Stimulated activated CD4-positive, alpha-beta T cell treated with anti-CD3 and anti-CD28 coated beads, Interleukin-12 subunit alpha, Interleukin-12 subunit beta, amount 100 ng/mL, for 24 hours (primary cell): ENCODE measurements around the gene PPM1F.

ENCODE experiments used
- DNase-seq, 2 experiments: peaks; one replicate each; pipeline ENCODE4 v3.0.0-alpha.2; 2020; ENCODE audit warnings: low read depth in 2 of 2

PPM1F gene

DNA sequence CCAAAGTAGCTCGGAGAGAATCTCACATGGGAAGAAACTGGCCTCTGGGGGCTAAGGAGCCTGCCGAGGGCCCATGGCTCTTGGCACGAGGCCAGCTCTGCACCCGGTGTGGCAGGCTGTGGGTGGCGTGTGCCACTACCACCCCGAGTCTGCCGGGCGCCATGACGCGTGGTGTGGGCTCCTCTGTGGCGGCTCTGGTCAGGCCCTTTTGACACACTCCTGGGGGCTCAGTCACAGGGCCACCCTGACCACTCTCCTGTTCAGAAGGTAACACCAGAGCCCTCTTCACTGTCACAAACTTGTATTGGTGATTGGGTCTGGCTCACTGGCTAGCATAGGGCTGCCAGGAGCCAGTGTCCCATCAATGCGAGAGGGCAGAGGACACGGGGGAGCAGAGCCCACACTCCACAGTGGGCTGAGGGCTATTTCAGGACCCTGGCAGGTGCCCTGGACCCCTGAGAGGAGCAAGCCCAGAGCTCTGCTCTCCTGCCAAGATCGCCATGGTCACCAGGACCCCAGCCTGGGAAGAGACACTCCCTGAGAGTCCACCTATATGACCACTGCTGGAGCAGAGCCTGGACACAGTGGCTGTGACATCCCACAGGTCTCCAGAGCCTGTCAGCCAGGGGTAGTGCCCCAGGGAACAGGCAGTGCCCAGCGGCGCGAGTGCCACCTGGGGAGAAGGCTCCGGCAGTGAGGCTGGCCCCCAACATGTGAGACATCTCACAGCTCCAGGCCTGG, 8.6 kb upstream of the PPM1F start:
- DNase-seq: no peak

- no peak for DNase-seq
These were observed 7.8 kb upstream of the PPM1F start for GRCh38 chr22:21960200-21961126.

- no peak for DNase-seq
These were observed 6.8 kb upstream of the PPM1F start for GRCh38 chr22:21959274-21960074.

DNA sequence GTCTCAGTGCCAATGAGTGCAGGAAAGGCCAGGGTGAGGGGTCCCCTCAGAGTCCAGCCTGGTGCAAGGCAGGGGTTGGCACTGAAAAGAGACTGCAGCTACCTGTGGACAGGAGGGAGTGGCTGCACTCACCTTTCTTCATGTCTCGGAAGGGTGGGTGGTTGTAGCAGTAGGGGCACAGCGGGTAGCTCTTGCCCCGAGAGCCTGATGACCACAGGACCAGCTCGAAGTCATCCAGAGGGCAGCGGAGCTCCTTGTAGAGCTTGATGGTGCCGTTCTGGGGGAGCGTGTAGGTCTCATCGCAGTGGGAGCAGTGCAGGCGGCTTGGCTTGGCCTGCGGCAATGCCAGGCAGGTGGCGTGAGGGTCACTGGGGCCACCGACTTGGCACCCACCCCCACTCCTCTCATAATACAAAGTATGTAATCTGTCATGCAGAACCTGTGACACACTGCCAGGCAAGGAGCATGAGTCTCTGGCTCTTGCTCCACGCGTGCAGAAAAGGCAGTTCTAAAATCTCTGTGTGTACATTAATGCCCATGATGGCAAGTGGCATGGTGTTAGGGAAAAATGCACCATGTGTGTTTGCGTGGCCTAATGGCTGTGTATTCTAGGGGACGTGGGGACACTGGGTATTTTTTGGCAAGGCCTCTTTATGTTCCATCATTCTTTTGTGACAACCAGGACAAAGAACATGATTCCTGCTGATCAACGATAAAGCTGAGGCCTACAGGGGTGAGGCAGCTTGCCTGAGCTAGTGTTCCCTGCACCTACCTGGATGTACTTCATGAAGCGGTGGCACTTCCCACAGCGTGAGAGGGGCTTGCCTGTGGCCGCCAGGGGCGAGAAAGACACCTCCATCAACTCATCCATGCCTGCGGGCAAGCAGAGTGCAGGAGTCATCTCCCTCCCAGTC, 6.0 kb upstream of the PPM1F start:
- DNase-seq: no peak

DNA sequence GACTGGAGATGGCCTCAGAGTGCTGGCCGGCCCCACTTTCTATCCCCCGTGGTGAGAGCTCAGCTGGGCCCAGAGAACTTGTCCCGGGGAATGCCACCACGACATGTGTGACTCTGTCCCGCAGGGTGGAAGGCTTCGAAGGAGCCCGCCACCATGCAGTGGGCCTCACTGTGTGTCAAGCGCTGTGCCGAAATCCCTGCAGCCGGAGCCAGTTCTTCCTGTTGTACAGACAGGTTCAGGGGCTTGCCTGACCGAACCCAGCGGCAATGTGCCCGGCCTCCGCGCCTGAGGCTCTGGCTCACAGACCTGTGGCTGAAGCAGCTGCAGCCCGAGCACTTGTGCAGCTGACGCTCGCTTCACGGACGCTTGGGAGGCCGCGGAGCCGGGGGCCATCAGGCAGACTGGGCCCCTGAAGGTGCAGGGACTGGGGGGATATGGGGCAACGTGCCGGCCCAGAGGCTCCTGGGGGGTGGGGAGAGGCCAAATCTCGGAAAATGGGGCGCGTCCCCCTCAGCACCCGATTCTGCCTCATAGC, 650 bp downstream of the PPM1F start:
- peak in 1 of 2 experiments; percentile 13 for DNase-seq

DNA sequence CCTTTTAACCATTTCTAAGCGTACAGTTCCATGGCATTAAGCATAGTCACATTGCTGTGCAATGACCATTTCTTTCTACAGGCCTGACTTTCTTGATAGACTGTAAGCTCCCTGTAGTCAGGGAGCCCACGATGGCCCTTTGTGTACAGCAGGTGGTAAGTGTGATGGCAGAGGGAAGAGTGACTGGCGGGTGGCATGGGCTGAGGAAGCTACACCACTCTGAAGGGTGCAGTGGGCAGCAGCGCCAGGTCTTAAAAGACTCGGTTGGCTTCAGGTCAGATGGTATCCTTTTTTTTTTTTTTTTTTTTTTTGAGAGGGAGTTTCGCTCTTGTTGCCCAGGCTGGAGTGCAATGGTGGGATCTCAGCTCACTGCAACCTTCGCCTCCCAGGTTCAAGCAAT, 1.6 kb downstream of the PPM1F start:
- no peak for DNase-seq

GRCh38 chr22:21949948-21950347, 2.7 kb downstream of the PPM1F start:
- DNase-seq: no peak

- DNase-seq: no peak
These were observed 3.1 kb downstream of the PPM1F start for GRCh38 chr22:21949569-21949918.

DNA sequence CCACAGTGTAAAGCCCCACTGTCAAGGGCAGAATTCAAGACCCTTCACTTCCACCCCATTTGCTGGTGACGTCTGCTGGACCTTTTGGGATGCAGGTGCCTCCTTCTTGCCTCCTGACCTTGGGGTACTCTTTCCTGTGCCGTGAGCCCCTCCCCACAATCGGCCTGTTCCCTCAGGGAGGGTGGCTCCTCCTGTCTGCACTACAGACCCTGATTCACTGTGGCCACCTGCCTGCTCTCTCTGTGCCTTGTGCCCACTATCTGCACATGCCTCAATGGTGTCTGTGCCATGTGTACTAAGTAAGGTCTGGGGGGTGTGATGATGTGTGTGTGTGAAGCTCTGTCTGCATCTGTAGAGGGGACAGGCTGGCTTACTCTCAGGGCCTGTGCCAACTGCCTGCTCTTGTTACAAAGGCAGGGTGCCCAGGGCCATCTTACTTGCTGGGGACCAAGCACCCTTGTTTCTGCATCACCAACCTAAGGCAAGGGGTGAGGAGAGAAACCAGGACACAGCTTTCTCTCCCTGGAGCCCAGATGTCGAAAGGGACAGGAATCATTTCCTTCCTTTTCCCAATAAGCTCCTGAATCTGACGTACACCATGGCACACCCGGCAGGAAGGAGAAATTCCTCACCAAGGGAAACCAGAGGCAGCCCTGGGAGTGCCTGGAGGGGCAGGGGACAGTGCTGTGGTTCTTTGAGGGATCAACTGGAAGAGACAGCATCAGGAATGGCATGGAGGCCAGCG, 3.7 kb downstream of the PPM1F start:
- no peak for DNase-seq

GRCh38 chr22:21948390-21948789, 4.3 kb downstream of the PPM1F start:
- no peak for DNase-seq

- DNase-seq: no peak
These were observed 5.3 kb downstream of the PPM1F start for GRCh38 chr22:21947040-21948014.

DNA sequence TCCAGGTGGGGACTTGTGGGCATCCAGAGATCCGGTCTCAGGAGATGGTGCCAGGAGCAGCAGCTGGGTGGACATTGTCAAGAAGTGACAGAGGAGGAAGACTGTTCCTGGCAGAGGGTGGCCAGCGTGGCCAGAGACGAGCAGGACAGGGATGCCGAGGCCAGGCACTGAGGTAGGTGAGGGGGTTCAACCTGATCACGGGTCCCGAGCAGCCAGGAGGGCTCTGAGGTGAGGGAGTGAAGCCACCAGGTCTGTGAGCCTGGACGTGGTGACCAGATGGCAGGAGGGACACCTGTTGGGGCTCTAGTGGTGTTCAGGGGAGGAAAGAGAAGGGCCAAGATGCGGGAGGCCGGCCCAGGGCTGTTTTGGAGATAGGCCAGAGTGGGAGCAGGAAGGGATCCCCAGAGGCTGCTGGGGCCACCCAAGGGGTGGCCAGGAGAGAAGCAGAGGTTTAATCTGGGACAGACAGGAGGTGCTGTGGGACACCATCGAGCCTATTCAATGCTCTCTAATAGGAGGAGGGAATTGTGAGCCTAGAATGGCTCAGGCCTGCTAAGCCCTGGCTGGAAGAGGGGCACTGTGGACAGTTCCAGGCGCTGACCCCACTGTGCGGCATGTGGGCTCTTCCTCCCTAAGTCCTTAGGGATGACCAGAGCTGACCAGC, 6.3 kb downstream of the PPM1F start:
- DNase-seq: no peak

GRCh38 chr22:21945453-21946261, 7.0 kb downstream of the PPM1F start:
- DNase-seq: no peak

- DNase-seq: no peak
These were observed 7.8 kb downstream of the PPM1F start for GRCh38 chr22:21944871-21945270.

DNA sequence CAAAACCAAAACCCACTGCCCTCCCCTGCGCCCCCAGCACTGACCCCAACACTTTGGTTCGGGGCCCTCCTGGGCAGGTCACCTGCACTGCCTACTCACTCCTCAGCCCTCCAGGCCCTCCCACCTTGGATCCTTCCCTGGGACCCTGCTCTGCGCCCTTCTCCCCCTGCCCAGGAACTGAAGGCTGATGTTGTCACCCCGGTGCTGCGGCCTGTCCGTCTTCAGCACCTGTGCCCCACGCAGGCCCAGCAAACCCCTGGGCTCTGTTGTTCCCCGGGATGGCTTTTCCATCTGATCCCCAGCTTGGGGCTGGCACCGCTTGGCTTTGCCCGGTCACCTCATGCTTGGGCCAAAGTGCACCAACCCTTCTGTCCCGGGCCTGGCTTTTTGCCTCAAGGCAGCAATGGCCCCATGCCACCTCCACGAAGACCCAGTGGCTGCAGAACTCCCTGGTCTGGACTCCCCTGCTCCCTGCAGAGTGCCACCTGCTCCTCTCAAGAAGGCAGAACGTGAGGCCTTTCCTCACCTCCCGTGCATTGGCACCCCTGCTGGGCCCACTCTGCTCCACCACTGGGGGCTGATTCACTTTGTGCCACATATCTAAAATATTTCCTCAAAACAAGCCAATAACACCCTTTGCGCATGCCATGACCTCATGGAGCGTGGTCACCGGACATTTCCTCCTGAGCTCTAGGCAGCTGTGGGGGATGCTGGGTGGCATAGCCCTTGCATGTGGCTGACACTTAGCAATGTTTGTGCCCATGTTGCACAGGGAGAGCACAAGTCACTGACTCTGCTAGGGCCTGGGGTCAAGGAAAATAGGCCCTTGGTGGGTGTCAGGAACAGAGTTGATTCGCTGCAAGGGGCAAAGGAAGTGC, 8.8 kb downstream of the PPM1F start:
- no peak for DNase-seq
